Testis (tissue), 2 donors: ENCODE measurements around the gene TTC29.

Source experiments
- CTCF ChIP-seq, 3 experiments: fragments of 450-650 bp in 2 of 3; fragments of 200-600 bp in 1 of 3; sonication (generic) in 1 of 3; IDR thresholded peaks; one replicate each; pipeline ENCODE4 v1.5.1; 2016 to 2019; ENCODE audit warnings: antibody characterized with exemption in 3 of 3, mild to moderate bottlenecking in 2 of 3, moderate library complexity in 1 of 3
- POLR2A ChIP-seq: fragments of 450-650 bp; IDR thresholded peaks from one replicate; pipeline ENCODE4 v1.6.1; 2017; ENCODE audit warnings: antibody characterized with exemption, mild to moderate bottlenecking, moderate library complexity

DNA sequence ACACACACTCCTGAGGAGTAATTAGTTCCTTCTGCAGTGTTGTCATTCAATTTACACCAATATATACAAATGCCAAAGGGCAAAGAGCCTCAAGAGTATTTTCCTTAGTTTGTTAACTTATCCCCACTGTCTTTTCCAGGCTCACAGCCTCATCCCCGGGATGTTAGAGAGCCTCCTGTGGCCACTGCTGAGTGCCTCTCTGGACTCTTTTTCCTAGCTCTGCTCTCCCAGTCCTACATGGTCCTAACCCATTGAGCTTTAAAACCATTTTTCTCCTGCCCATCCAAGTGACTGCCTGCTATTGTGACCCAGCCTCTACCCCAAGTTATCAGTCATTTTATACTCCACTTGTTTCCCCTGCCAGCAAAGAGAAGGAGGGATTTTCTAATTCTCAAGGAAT is 23.5 kb upstream of the TTC29 start:
- TF ChIP-seq CTCF (IDR thresholded peaks at IDR 0.05) (no peak), POLR2A (no peak)
